ENCODE results near the gene CACNA1S.

DNA sequence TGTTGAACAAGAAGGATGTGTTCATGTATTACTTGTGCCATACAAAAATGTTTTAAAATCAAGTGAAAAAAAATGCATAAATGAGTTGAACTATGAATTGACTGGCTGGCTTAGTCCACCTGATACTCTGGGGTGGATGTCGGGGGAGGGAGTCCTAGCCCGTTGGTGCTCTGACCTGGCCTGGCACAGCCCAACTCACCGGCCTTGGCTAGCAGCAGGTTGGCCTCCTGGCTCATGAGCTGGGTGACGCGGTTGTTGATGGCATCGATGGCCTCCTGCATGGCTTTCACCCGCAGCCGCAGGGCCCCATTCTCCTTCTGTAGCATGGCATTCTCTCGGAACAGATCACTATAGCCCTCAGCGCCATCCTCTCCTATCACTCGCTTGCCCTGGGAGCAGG lies 110.3 kb downstream of the CACNA1S start:
- no peak for TF ChIP-seq POLR2A (IDR thresholded peaks at IDR 0.05; ENCODE audit: low read depth, low read length)
- no peak for TF ChIP-seq POLR2AphosphoS5 (IDR thresholded peaks at IDR 0.05; ENCODE audit: low read depth, low read length)

All from GM12892 (cell line).